A204.1 (cell line): ENCODE data around the gene NPB.

Source experiments
- FAIRE-seq: peaks from 2 replicates; lab custom pipeline; 2012; peaks lifted over from hg19 to GRCh38; lab: Jason Lieb, UNC

NPB gene

GRCh38 chr17:81941484-81942166, 39.6 kb downstream of the NPB start:
- no peak for FAIRE-seq

GRCh38 chr17:81942167-81942553, 40.1 kb downstream of the NPB start:
- no peak for FAIRE-seq

GRCh38 chr17:81944858-81945257, 42.8 kb downstream of the NPB start:
- FAIRE-seq: no peak

GRCh38 chr17:81947189-81947588, 45.2 kb downstream of the NPB start, which contains the start of gene MYADML2:
MYADML2 (minus strand) TSS chr17:81947233; CDS start chr17:81941741, 5,492 bp downstream.
- no peak for FAIRE-seq

- no peak for FAIRE-seq
These were observed 46.8 kb downstream of the NPB start for GRCh38 chr17:81948635-81949378.

- no peak for FAIRE-seq
These were observed 48.5 kb downstream of the NPB start for GRCh38 chr17:81950501-81950900.

GRCh38 chr17:81951785-81952684, 50.0 kb downstream of the NPB start:
- no peak for FAIRE-seq
